Osteoblast (primary cell): ENCODE measurements around the gene GNAZ. TPM values are rescaled to one million over a fixed set of nuclear protein-coding genes. Genes with fewer than 3 reads are reported as not detected.

ENCODE experiments used
- DNase-seq: peaks from one replicate; pipeline ENCODE4 v3.0.0; 2011; ENCODE audit warnings: low spot score, mixed read lengths; ENCODE audit not compliant: insufficient read length; ENCODE audit errors: missing footprints
- H2AFZ ChIP-seq: 2 replicates; pipeline ENCODE4 v1.6.0; 2011; ENCODE audit warnings: mild to moderate bottlenecking, low read length
- H3K27ac ChIP-seq: 2 replicates; pipeline ENCODE4 v1.5.1; 2011; ENCODE audit warnings: mild to moderate bottlenecking, low read depth, low read length, moderate library complexity
- H3K27me3 ChIP-seq: 2 replicates; pipeline ENCODE4 v1.6.0; 2012; ENCODE audit warnings: mild to moderate bottlenecking, control low read depth, inconsistent platforms, low read length, moderate library complexity; ENCODE audit not compliant: insufficient read depth
- H3K36me3 ChIP-seq: 2 replicates; pipeline ENCODE4 v1.5.1; 2011; ENCODE audit warnings: mild to moderate bottlenecking, low read length, control low read depth, moderate library complexity; ENCODE audit not compliant: insufficient read depth
- H3K4me1 ChIP-seq: 2 replicates; pipeline ENCODE4 v1.5.1; 2011; ENCODE audit warnings: mild to moderate bottlenecking, low read length, control low read depth, moderate library complexity; ENCODE audit not compliant: insufficient read depth
- H3K4me2 ChIP-seq: 2 replicates; pipeline ENCODE4 v1.6.0; 2011; ENCODE audit warnings: mild to moderate bottlenecking, low read length; ENCODE audit not compliant: insufficient read depth
- H3K4me3 ChIP-seq: fragments of 200-600 bp; sonication (generic); 3 replicates; pipeline ENCODE4 v1.5.1; 2012; ENCODE audit warnings: mild to moderate bottlenecking, low read length, inconsistent platforms; ENCODE audit not compliant: insufficient read depth
- H3K79me2 ChIP-seq: 2 replicates; pipeline ENCODE4 v1.6.0; 2012; ENCODE audit warnings: mild to moderate bottlenecking, low read length, control low read depth, inconsistent platforms; ENCODE audit not compliant: insufficient read depth
- H3K9me3 ChIP-seq: 2 replicates; pipeline ENCODE4 v1.5.1; 2011; ENCODE audit warnings: low read depth, low read length, control low read depth
- H4K20me1 ChIP-seq: 2 replicates; pipeline ENCODE4 v1.6.0; 2012; ENCODE audit warnings: mild to moderate bottlenecking, low read length, control low read depth; ENCODE audit not compliant: insufficient read depth
- CTCF ChIP-seq: IDR thresholded peaks from 2 replicates; pipeline ENCODE4 v1.5.1; 2011; ENCODE audit warnings: mild to moderate bottlenecking, low read depth, low read length, moderate library complexity; ENCODE audit errors: extremely low read depth
- total RNA-seq: library from RNA; depleted of rRNA; stranded (reverse); fragments of >200 nt; gene quantifications from 2 replicates; pipeline ENCODE4 v1.2.3, GENCODE V29; 2012

The GNAZ gene
- total RNA-seq, 1 donor: 0.72 TPM

GRCh38 chr22:23126165-23127054 lies 56.1 kb downstream of the GNAZ start:
- DNase-seq: peak; percentile 65
- no peaks in the 10 kb centered on the region for H3K9me3 ChIP-seq

GRCh38 chr22:23127055-23127756 lies 56.9 kb downstream of the GNAZ start:
- Histone ChIP-seq H3K36me3 (no peaks in the 10 kb centered on the region), H3K4me2 (no peak overlapping the region), H2AFZ (no peak overlapping the region), H3K79me2 (no peaks in the 10 kb centered on the region), H4K20me1 (no peaks in the 10 kb centered on the region), H3K4me1 (no peaks in the 10 kb centered on the region), H3K9me3 (no peaks in the 10 kb centered on the region), H3K27ac (no peak overlapping the region), H3K27me3 (no peaks in the 10 kb centered on the region), H3K4me3 (no peak overlapping the region)
- DNase-seq: no peak
- no peak for TF ChIP-seq CTCF

More at GRCh38 chr22:23126165-23127054, 56.1 kb downstream of the GNAZ start:
- Histone ChIP-seq H3K79me2 (no peaks in the 10 kb centered on the region), H2AFZ (no peak overlapping the region), H4K20me1 (no peaks in the 10 kb centered on the region), H3K36me3 (no peaks in the 10 kb centered on the region), H3K4me1 (no peaks in the 10 kb centered on the region), H3K4me3 (no peak overlapping the region), H3K4me2 (no peak overlapping the region), H3K27me3 (no peaks in the 10 kb centered on the region), H3K27ac (no peak overlapping the region)
- TF ChIP-seq CTCF: no peak

- Histone ChIP-seq H3K4me3 (no peak overlapping the region), H2AFZ (no peak overlapping the region), H3K4me1 (no peaks in the 10 kb centered on the region), H3K9me3 (no peaks in the 10 kb centered on the region), H4K20me1 (no peaks in the 10 kb centered on the region), H3K36me3 (no peaks in the 10 kb centered on the region), H3K79me2 (no peaks in the 10 kb centered on the region), H3K4me2 (peak overlapping the region; percentile 12), H3K27ac (no peak overlapping the region), H3K27me3 (no peaks in the 10 kb centered on the region)
- DNase-seq: peak; percentile 30
- no peak for TF ChIP-seq CTCF
Measured at GRCh38 chr22:23127788-23128187, 57.5 kb downstream of the GNAZ start.
